Uterus (tissue), 2 donors: Measurements from ENCODE around the gene DUSP18.

ENCODE experiments used
- POLR2A ChIP-seq, 2 donors: fragments of 450-650 bp; IDR thresholded peaks; one replicate each; pipeline ENCODE4 v1.6.1; 2016; ENCODE audit warnings: antibody characterized with exemption in 2 of 2, mild to moderate bottlenecking in 1 of 2, moderate library complexity in 1 of 2
- TF ChIP-seq, protein P1 (sequence below), 4 experiments: fragments of 200-600 bp in 2 of 4; fragments of 450-650 bp in 2 of 4; sonication (generic) in 2 of 4; IDR thresholded peaks; one replicate each; pipeline ENCODE4 v1.5.1; 2016 to 2019; ENCODE audit warnings: antibody characterized with exemption in 4 of 4, mild to moderate bottlenecking in 2 of 4, moderate library complexity in 1 of 4

DNA sequence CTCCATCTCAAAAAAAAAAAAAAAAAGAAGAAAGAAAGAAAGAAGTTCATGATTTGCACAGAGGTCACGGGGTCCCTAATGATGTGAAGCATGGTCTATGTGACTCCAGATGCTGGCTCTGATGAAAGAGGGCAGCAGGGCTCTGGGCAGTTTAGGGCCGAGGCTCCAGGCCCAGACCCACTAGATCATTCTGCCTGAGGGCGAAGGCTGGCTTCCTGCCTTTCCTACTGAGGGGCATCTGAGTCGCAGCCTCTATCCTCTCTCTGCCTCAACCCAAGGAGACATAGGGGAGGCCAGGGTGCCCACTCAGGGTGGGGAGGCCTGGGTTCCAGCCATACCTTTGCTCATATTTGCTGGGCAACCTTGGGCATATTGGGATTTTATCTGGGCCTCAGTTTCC is 27.3 kb downstream of the DUSP18 start:
- TF ChIP-seq POLR2A (IDR thresholded peaks at IDR 0.05): no peak
- TF ChIP-seq, protein P1, sequence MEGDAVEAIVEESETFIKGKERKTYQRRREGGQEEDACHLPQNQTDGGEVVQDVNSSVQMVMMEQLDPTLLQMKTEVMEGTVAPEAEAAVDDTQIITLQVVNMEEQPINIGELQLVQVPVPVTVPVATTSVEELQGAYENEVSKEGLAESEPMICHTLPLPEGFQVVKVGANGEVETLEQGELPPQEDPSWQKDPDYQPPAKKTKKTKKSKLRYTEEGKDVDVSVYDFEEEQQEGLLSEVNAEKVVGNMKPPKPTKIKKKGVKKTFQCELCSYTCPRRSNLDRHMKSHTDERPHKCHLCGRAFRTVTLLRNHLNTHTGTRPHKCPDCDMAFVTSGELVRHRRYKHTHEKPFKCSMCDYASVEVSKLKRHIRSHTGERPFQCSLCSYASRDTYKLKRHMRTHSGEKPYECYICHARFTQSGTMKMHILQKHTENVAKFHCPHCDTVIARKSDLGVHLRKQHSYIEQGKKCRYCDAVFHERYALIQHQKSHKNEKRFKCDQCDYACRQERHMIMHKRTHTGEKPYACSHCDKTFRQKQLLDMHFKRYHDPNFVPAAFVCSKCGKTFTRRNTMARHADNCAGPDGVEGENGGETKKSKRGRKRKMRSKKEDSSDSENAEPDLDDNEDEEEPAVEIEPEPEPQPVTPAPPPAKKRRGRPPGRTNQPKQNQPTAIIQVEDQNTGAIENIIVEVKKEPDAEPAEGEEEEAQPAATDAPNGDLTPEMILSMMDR (IDR thresholded peaks at IDR 0.05): no peak
